PC-9 (cell line): ENCODE measurements around the gene PRDM16.

ENCODE experiments used
- CTCF ChIP-seq: fragments of 200-600 bp; sonication (generic); conservative IDR thresholded peaks from 2 replicates; pipeline ENCODE4 v1.6.1; 2017; ENCODE audit warnings: mixed run types, antibody characterized with exemption, mild to moderate bottlenecking, moderate library complexity
- EZH2 ChIP-seq: fragments of 200-600 bp; sonication (generic); IDR thresholded peaks from 2 replicates; pipeline ENCODE4 v1.8.0; 2017; ENCODE audit warnings: antibody characterized with exemption, low read depth

- TF ChIP-seq CTCF (no peak), EZH2 (no peak)
Observed at GRCh38 chr1:3450983-3451382, 382.0 kb downstream of the PRDM16 start.
